K562 (cell line): ENCODE results near the gene CCL2.

Experiments
- C11orf30 ChIP-seq: fragments of 450-650 bp; IDR thresholded peaks from 2 replicates; pipeline ENCODE4 v1.6.1; 2016; ENCODE audit warnings: low read depth, mild to moderate bottlenecking
- EZH2 ChIP-seq: IDR thresholded peaks from 2 replicates; pipeline ENCODE4 v1.6.1; 2012; ENCODE audit warnings: low read depth, mild to moderate bottlenecking, inconsistent platforms, low read length, borderline replicate concordance
- GABPB1 ChIP-seq: sonication (generic); formaldehyde crosslinking; IDR thresholded peaks from 2 replicates; pipeline ENCODE4 v1.8.0; 2022; ENCODE audit warnings: mild to moderate bottlenecking, missing genetic modification reagents
- NR3C1 ChIP-seq: sonication (generic); formaldehyde crosslinking; IDR thresholded peaks from 2 replicates; pipeline ENCODE4 v1.8.1; 2022; ENCODE audit warnings: missing genetic modification reagents
- PHF20 ChIP-seq: fragments of 450-650 bp; IDR thresholded peaks from 2 replicates; pipeline ENCODE4 v1.6.1; 2018; ENCODE audit not compliant: partially characterized antibody
- TF ChIP-seq, protein P1 (sequence below), 2 experiments: fragments of 450-650 bp in 1 of 2; sonication (generic) in 1 of 2; formaldehyde crosslinking; conservative IDR thresholded peaks; 2 replicates each; pipeline versions ENCODE4 v1.4.0 to v1.8.1; 2020 to 2022; ENCODE audit warnings: mild to moderate bottlenecking in 1 of 2, missing genetic modification reagents in 1 of 2
- TF ChIP-seq, protein P2 (sequence below): fragments of 200-400 bp; formaldehyde crosslinking; IDR thresholded peaks from 2 replicates; pipeline ENCODE4 v1.6.1; 2017; ENCODE audit warnings: mild to moderate bottlenecking, low read depth, low read length, moderate library complexity

DNA sequence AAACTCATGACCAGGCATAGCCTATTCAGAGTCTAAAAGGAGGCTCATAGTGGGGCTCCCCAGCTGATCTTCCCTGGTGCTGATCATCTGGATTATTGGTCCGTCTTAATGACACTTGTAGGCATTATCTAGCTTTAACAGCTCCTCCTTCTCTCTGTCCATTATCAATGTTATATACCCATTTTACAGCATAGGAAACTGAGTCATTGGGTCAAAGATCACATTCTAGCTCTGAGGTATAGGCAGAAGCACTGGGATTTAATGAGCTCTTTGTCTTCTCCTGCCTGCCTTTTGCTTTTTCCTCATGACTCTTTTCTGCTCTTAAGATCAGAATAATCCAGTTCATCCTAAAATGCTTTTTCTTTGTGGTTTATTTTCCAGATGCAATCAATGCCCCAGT, 756 bp downstream of the CCL2 start:
- TF ChIP-seq, protein P1, sequence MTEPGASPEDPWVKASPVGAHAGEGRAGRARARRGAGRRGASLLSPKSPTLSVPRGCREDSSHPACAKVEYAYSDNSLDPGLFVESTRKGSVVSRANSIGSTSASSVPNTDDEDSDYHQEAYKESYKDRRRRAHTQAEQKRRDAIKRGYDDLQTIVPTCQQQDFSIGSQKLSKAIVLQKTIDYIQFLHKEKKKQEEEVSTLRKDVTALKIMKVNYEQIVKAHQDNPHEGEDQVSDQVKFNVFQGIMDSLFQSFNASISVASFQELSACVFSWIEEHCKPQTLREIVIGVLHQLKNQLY (CRISPR knock-in tag; conservative IDR thresholded peaks at IDR 0.05), result no peak
- TF ChIP-seq PHF20, result no peak
- no peak for TF ChIP-seq C11orf30
- TF ChIP-seq NR3C1 (CRISPR knock-in tag), result no peak
- TF ChIP-seq, protein P2, sequence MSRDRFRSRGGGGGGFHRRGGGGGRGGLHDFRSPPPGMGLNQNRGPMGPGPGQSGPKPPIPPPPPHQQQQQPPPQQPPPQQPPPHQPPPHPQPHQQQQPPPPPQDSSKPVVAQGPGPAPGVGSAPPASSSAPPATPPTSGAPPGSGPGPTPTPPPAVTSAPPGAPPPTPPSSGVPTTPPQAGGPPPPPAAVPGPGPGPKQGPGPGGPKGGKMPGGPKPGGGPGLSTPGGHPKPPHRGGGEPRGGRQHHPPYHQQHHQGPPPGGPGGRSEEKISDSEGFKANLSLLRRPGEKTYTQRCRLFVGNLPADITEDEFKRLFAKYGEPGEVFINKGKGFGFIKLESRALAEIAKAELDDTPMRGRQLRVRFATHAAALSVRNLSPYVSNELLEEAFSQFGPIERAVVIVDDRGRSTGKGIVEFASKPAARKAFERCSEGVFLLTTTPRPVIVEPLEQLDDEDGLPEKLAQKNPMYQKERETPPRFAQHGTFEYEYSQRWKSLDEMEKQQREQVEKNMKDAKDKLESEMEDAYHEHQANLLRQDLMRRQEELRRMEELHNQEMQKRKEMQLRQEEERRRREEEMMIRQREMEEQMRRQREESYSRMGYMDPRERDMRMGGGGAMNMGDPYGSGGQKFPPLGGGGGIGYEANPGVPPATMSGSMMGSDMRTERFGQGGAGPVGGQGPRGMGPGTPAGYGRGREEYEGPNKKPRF, result no peak
- TF ChIP-seq EZH2, result no peak
- TF ChIP-seq GABPB1 (CRISPR knock-in tag), result no peak
